ACC112 (cell line): ENCODE measurements around the gene ATG13.
"Not testable (repeated sequence)": the region's sequence is repeated elsewhere in the genome, so short reads cannot be mapped to it uniquely, and the experiment has no call there.

ENCODE experiments used
- H2AFZ ChIP-seq: fragments of 200-600 bp; sonication (generic); one replicate; pipeline ENCODE4 v1.6.0; 2017; ENCODE audit warnings: antibody characterized with exemption, low read length; ENCODE audit not compliant: unreplicated experiment
- H3K27ac ChIP-seq: fragments of 200-600 bp; sonication (generic); 2 replicates; pipeline ENCODE4 v1.5.1; 2014; ENCODE audit warnings: low read depth, mild to moderate bottlenecking, antibody characterized with exemption, low read length, moderate library complexity
- H3K27me3 ChIP-seq: fragments of 200-600 bp; sonication (generic); 2 replicates; pipeline ENCODE4 v1.6.1; 2014; ENCODE audit warnings: mild to moderate bottlenecking, antibody characterized with exemption, low read length, moderate library complexity, mixed read lengths; ENCODE audit not compliant: insufficient read depth
- H3K36me3 ChIP-seq: fragments of 200-600 bp; sonication (generic); 2 replicates; pipeline ENCODE4 v1.6.1; 2016; ENCODE audit warnings: mild to moderate bottlenecking, antibody characterized with exemption, low read length, moderate library complexity, mixed read lengths; ENCODE audit not compliant: insufficient read depth
- H3K4me1 ChIP-seq: fragments of 200-600 bp; sonication (generic); one replicate; pipeline ENCODE4 v1.6.1; 2016; ENCODE audit warnings: low read length, mixed read lengths; ENCODE audit not compliant: insufficient read depth, unreplicated experiment, control insufficient read depth
- H3K4me3 ChIP-seq: fragments of 200-600 bp; sonication (generic); 2 replicates; pipeline ENCODE4 v1.5.1; 2014; ENCODE audit warnings: mild to moderate bottlenecking, low read depth, low read length
- H3K79me2 ChIP-seq: fragments of 200-600 bp; sonication (generic); one replicate; pipeline ENCODE4 v1.6.0; 2016; ENCODE audit warnings: low read length; ENCODE audit not compliant: control insufficient read depth, unreplicated experiment, insufficient read depth

Gene ATG13

DNA sequence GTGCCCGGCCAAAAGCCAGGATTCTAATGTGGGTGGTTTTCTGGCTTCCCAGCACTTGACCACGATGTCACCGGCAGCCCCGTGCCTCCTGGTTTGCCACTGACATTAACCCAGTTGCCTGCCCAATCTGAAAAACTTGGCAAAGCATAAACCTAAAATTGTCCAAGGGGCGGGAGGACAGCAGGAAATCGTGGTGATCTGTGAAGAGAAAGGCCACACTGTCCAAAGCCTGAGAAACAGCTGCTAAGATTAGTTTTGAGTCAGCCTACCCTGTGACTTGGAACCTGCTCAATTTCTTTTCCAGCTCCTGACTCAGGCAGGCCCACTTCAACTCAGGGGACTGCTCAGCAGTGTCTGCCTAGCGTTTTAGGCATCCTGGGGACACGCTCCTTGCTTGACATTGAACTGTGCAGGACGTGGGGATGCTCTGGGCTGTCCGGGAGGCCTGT is 93.5 kb downstream of the ATG13 start:
- H3K4me3 ChIP-seq = no peak overlapping the region
- H3K27me3 ChIP-seq = no peaks in the 10 kb centered on the region
- peaks cover 24% of the 10 kb centered on the region for H3K4me1 ChIP-seq
- H2AFZ ChIP-seq = peak overlapping the region; percentile 82
- H3K27ac ChIP-seq = peak overlapping the region; percentile 85
- no peaks in the 10 kb centered on the region for H3K79me2 ChIP-seq
- H3K36me3 ChIP-seq = no peaks in the 10 kb centered on the region

- peak overlapping the region; percentile 82 for H2AFZ ChIP-seq
- peak overlapping the region; percentile 85 for H3K27ac ChIP-seq
- no peaks in the 10 kb centered on the region for H3K27me3 ChIP-seq
- H3K36me3 ChIP-seq = no peaks in the 10 kb centered on the region
- H3K4me1 ChIP-seq = peaks cover 24% of the 10 kb centered on the region
- no peak overlapping the region for H3K4me3 ChIP-seq
- H3K79me2 ChIP-seq = no peaks in the 10 kb centered on the region
Observed at GRCh38 chr11:46711303-46711702, 94.0 kb downstream of the ATG13 start.

- no peaks in the 10 kb centered on the region for H3K27me3 ChIP-seq
- H3K27ac ChIP-seq = no peak overlapping the region
- no peak overlapping the region for H2AFZ ChIP-seq
- no peak overlapping the region for H3K4me3 ChIP-seq
- H3K79me2 ChIP-seq = no peaks in the 10 kb centered on the region
- H3K4me1 ChIP-seq = peaks cover 25% of the 10 kb centered on the region
- H3K36me3 ChIP-seq = no peaks in the 10 kb centered on the region
Observed at GRCh38 chr11:46712874-46713576, 95.7 kb downstream of the ATG13 start.

DNA sequence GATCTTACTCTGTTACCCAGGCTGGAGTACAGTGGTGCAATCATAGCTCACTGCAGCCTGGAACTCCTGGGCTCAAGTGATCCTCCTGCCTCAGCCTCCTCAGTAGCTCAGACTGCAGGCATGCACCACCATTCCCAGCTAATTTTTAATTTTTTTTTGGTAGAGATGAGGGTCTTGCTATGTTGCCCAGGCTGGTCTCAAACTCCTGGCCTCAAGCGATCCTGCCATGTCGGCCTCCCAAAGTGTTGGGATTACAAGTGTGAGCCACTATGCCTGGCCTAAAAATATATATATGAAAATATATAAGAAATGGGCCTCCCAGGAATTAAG is 100.4 kb downstream of the ATG13 start:
- not testable (repeated sequence) for H3K79me2 ChIP-seq, H3K27ac ChIP-seq, H3K4me3 ChIP-seq, H3K27me3 ChIP-seq, H3K36me3 ChIP-seq
- Histone ChIP-seq H2AFZ (peak overlapping the region; percentile 70), H3K4me1 (peaks cover 20% of the 10 kb centered on the region)

- H3K4me3 ChIP-seq = no peak overlapping the region
- no peaks in the 10 kb centered on the region for H3K79me2 ChIP-seq
- no peaks in the 10 kb centered on the region for H3K36me3 ChIP-seq
- H3K27me3 ChIP-seq = no peaks in the 10 kb centered on the region
- H3K27ac ChIP-seq = no peak overlapping the region; the same call in 1 of the 2 replicates
- H3K4me1 ChIP-seq = peaks cover 20% of the 10 kb centered on the region
- peak overlapping the region; percentile 70 for H2AFZ ChIP-seq
Observed at GRCh38 chr11:46718155-46719019, 101.0 kb downstream of the ATG13 start.

GRCh38 chr11:46719048-46719542 is 101.7 kb downstream of the ATG13 start, which contains the start of gene F2:
F2 (plus strand) TSS chr11:46719213; CDS start chr11:46719236, 23 bp downstream.
- H3K79me2 ChIP-seq = no peaks in the 10 kb centered on the region
- H3K27ac ChIP-seq = no peak within 1 kb of the TSS; the same call in 1 of the 2 replicates
- H3K36me3 ChIP-seq = no peaks in the 10 kb centered on the region
- H2AFZ ChIP-seq = peak within 1 kb of the TSS; percentile 70
- H3K4me3 ChIP-seq = no peak within 1 kb of the TSS
- H3K4me1 ChIP-seq = peaks cover 17% of the 10 kb centered on the region
- H3K27me3 ChIP-seq = no peaks in the 10 kb centered on the region

- Histone ChIP-seq H3K27ac (no peak overlapping the region), H3K27me3 (no peaks in the 10 kb centered on the region), H3K79me2 (no peaks in the 10 kb centered on the region), H3K4me1 (peaks cover 12% of the 10 kb centered on the region), H3K36me3 (no peaks in the 10 kb centered on the region), H3K4me3 (no peak overlapping the region), H2AFZ (no peak overlapping the region)
Observed at GRCh38 chr11:46719543-46720218, 102.3 kb downstream of the ATG13 start.

DNA sequence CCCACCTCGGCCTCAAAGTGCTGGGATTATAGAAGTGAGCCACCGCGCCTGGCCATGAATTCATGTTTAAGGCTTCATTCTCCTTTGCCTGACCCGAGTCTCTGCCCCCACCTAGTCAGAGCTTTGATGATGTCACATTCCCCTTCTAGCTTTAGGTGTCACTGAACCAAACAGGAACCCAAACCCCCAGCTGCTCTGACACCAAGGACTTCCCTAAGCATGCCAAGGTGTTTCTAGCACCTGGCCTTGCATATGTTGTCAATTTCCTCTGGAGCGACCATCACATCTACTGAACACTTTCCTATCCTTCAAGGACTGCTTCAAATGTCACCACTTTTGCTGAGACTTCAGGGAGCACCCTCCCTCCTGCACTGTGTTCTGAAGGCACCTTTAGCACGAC is 103.9 kb downstream of the ATG13 start:
- Histone ChIP-seq H3K4me1 (peaks cover 8% of the 10 kb centered on the region), H3K27ac (no peak overlapping the region), H3K27me3 (no peaks in the 10 kb centered on the region), H3K36me3 (no peaks in the 10 kb centered on the region), H2AFZ (no peak overlapping the region), H3K4me3 (no peak overlapping the region), H3K79me2 (no peaks in the 10 kb centered on the region)

- Histone ChIP-seq H3K36me3 (no peaks in the 10 kb centered on the region), H3K4me1 (peaks cover 8% of the 10 kb centered on the region), H3K4me3 (no peak overlapping the region), H3K27me3 (no peaks in the 10 kb centered on the region), H3K27ac (no peak overlapping the region), H2AFZ (no peak overlapping the region), H3K79me2 (no peaks in the 10 kb centered on the region)
Observed at GRCh38 chr11:46722566-46723358, 105.4 kb downstream of the ATG13 start.

DNA sequence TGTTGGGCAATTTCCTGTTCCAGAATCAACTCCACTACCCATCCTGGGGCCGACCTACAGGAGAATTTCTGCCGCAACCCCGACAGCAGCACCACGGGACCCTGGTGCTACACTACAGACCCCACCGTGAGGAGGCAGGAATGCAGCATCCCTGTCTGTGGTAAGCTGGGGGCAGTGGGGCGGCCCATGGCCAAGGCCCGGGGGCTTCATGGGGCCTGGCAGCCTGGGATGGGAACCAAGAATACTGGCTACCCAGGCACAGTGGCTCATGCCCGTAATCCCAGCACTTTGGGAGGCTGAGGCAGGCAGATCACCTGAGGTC is 106.0 kb downstream of the ATG13 start:
- Histone ChIP-seq H3K4me3 (no peak overlapping the region), H2AFZ (no peak overlapping the region), H3K4me1 (peaks cover 3% of the 10 kb centered on the region), H3K27ac (no peak overlapping the region), H3K27me3 (no peaks in the 10 kb centered on the region), H3K36me3 (no peaks in the 10 kb centered on the region), H3K79me2 (no peaks in the 10 kb centered on the region)
